Activated CD4-positive, alpha-beta T cell treated with anti-CD3 and anti-CD28 coated beads, Interleukin-2, amount 50 U/mL, for 24 hours (primary cell): ENCODE data around the gene GGA1.

Experiments
- DNase-seq, 2 donors: peaks; one replicate each; pipeline ENCODE4 v3.0.0-alpha.2; 2020; ENCODE audit warnings: low read depth in 1 of 2, low spot score in 1 of 2

GGA1 gene

DNA sequence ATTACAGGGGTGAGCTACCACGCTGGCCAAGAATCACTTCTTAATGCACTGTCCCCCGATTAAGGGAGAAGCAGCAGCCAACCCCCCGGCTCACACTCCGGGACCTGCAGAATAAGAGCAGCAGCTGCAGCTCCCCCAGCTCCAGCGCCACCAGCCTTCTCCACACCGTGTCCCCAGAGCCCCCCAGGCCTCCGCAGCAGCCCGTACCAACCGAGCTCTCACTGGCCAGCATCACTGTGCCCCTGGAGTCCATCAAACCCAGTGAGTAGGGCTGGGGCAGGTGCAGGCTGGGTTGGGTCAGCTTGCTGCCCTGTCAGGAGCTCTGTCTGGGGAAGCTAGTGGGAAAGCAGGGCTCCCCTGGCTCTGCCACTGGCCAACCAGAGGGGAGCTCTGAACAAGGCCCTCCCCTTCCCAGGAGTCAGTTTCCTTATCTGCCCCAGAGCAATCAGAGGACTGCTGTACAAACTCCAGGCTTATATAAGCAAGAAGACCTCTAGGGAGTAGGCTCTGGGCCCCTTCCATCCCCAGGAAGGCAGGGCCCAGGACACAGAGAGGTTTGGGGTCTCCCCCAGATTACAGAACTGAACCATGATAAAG, 22.3 kb downstream of the GGA1 start:
- no peak for DNase-seq

DNA sequence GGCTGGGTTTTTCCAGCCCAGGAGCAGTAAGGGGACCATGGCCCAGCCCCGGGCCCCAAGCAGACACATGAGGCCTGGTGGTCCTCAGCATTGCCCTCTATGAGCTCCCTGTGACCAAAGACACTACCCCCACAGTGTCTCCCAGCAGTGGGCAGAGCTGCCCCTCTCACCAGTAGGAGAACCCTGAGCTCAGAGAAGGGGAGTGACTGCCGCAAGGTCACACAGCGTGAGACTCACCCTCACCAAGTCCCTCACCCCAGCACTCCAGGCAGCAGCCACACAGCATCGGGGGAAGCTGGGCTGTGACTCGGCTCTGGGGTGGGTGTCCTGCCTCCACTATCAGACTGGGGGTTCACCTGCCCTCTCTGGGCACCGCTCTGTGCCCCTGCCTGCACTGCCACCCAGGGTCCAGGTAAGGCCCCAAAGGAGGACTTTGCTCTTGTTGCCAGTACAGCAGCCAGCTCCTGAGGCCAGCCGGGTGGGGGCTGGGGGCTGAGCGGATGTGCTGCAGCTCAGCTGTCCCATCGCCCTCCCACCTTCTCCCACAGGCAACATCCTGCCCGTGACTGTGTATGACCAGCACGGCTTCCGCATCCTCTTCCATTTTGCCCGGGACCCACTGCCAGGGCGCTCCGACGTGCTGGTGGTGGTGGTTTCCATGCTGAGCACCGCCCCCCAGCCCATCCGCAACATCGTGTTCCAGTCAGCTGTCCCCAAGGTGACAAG, 23.0 kb downstream of the GGA1 start:
- DNase-seq = no peak

DNA sequence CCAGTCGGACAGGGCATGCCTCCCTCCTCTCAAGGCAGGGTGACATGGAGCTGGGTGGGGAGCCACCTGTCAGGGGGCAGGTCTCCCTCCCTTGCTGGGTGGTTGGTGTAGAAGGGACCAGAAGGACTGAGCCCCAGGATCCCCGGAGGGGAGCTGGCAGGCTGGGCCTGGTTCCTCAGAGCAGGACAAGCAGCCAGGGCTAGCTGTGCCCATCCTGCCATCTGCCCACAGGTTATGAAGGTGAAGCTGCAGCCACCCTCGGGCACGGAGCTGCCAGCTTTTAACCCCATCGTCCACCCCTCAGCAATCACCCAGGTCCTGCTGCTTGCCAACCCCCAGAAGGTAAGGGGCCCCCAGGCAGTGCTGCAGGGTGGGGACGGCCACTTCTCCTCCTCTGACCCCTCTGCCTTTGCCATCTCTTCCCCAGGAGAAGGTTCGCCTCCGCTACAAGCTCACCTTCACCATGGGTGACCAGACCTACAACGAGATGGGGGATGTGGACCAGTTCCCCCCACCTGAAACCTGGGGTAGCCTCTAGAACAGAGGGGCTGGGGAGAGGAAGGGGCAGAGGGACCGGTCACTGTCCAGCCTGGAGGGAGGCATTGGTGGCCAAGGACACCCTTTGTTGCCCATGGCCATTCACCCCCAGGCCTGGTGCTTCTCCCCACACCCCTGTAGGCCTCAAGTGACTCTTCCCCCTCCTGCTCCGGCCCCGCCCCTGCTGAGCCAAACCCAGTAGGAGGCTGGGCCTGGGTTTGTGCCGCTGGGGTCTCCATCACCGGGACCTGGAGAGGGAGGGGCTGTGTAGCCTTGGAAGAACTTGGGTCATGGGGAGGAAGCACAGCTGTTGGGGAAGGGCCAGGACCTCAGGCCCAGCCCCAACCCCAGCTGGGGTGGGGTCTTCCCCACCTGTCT, 23.8 kb downstream of the GGA1 start:
- DNase-seq = no peak

DNA sequence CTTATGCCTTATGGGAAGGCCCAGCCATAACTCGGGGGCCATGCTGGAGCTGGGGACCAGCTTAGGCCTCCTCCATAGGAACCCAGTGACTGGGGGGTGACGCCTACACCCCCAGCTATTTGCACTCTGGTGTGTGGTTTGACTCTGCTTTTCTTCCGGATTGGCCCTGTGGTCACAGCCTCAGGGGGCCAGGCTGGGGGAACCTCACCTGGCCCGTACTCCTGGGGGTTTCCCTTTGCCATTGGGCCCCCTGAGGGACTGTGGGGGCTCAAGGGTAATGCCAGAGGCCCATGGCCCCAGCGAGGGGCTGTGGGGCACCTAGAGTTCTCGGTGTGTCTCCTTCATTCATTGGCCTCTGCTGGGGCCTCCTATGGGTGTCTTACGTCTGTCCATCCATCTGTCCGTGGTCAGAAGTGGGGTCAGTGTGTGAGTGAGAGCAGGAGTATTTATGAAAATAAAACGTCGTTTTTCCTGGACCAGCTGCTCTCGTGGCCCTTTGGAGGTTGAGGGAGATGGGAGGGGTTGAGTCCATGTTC, 24.5 kb downstream of the GGA1 start:
- DNase-seq = no peak

DNA sequence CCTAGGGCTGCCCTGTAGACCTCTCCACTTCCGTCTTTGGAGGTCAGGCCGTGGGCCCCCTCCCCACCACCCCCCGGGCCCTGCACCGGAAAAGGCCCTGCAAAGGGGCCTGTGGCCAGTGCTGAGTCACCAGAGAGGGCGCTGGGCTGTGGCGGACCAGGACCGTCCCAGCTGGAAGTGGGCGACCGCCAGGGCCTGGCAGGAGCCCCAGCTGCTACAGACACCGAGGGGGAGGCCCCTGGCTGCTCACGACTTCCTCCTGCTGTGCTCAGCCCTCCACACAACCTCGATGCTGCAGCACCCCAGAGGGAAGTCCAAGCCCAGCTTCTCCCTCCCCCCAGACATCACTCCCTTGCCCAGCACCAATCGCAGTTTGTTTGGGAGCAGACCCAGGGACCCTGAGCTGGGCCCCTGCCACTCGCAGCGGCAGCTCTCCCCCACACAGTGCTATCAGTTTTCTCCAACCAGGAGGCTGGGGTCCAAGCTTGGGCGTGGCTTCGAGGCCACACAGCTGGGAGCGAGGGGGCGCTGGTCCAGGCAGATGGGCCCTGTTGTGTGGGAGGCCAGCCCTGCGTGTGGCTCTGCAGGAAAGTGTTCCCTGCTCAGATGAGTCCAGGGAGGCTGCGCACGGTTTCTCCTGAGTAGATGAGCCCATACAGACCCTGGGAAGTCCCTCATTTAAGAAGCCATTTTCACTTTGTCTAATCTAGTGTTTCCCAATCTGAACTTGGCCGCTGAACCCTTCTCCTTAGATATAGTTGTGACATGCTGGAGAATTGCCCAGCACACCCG, 25.2 kb downstream of the GGA1 start:
- DNase-seq = no peak

DNA sequence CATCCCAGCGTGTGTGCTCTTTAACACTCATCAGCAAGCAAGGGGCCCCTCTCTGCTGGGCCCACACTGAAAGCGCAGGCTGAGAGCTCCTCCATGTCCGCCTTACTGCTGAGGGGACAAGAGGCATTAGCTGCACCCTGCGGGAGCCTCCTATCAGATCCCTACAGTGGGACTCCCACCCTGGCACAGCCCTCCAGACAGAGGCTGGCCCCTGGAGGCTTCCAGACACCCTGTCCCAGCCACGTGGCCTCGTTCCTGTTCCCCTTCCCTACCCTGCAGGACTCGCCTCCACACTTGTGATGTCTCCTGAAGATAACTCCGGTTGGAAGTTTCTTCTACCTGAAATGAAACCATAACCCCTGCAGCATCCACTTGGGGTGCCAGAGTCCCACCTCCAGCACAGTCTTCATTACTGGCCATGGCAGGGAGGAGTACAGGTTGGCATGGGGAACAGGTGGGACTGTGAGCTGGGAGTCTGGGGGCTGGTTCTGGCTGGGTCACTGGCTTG, 25.8 kb downstream of the GGA1 start:
- DNase-seq = no peak

DNA sequence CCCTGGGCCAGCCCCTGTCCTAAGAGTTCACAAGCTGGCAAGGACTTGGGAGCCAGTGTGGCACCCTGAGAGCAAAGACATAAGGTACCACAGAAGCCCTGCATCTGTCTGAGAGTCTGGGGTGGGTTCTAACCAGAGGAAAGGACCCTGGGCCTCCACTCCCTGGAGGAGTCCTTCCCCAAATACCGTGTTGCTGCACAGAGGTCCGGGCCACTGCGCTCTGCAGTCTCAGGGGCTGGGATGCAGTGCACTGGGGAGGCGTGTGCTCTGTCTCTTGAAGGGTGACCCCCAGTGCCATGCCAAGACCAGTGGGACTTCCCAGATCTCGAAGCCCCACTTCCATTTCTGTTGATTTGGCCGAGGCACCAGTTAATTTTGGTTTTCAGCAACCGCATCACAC, 26.5 kb downstream of the GGA1 start:
- no peak for DNase-seq

DNA sequence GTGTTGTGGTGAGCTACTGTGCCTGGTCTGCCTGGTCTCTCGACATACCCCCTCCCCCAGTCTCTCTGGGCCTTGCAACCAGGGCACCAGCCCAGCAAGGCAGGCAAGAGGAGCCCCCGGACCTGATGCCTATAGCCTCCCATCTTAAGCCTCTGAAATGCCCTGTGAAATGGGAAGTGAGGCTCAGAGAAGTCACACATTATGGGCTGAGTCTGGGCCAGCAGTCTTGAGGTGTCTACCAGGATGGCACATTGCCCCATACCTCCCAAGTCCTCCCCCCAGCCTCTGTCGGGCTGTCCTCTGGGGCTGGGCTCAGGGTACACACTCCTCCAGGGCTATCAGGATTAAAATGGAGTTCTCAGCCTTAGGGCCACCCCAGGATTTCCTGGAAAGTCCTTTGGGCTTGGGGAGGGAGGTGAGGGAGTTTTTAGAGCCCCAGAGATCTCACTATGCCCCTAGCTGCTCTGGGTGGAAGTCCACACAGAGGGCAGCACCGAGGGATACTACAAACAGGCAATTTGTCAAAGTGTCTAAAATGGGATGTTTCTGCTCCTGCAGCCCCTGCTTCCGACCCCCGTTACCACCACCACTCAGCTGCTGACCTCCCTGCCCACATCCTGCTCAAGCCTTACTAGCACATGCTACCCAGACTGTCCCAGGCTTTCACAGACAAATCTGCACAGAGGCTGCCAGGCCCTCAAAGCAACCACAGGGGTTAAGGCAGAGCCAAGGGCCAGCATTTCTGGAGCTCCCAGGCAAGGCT, 27.7 kb downstream of the GGA1 start:
- DNase-seq = no peak

DNA sequence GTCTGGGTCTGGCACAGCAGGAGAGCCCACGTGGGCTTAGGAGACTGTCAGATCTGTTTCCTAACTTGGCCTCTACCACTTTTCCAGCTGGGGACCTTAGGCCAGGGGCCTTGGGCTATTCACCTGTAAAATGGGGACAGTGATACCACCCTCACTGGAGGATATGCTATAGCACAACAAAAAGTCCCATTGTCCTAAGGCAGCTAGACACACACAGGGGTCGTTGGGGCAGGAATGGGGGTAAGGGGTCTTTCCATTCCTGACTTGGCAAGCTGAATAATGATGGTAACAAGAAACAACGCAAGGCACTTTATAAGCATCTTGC, 28.3 kb downstream of the GGA1 start:
- no peak for DNase-seq

DNA sequence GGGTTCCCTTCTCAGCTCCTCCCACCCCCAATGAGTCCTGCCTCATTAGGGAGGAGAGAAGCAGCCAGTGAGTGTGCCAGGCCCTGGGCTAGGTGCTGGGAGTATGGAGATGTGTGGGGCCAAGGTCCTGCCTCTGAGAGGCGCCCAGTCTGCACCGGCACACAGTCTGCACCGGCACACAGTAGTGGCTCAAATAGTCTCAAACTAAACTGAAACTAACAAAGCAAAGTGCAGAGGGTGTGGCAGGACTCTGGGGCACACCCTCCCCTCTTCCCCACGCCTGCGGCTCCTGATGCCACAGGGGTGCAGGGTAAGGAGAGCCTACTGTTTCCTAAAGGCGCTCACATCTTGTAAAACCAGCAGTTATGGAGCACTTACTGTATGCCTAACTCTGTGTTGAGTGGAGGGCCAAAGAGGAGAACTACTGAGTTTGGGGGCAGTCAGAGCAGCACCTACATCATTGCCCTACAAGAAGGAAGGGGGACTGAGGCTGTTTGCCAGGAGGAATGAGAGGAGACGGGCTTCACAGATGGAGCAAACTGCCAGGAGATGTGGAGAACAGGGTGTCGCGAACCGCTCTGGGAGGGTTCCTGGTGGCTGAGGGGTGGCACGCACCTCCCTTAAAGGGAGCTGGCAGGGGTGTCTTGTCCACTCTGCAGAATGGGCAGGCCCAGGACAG, 29.9 kb downstream of the GGA1 start:
- no peak for DNase-seq

DNA sequence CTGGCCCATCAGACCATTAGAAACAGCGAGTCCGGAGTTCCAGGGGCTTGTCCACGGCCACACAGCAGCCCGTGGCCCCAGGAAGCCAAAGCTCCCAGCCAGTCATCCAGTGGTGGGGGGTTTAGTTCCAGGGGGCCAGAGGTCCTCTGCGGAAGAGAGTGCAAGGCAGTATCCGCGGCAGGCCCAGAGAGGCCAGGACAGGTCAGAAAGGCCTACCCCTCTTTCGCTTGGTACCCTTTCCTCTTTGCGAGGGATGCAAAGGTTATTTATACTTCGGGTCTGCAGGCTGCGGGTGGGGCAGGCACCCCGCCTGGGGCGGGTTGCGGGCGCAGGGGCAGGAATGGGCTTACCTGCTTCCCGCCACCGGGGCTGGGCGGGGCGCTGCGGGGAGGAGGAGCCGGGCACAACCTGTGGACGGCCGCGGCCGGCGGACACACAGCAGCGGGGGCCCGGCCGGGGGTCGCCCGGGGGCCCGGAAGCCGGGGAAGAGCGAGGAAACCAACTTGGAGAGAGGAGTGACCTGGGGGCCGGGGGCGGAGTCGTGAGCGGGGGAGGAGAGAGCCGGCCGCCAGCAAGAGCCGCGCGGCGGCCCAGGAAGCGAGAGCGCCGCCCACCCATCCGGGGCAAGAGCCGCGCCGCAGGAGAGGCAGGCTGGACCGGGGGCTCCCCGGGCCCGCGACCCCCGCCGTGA, 30.6 kb downstream of the GGA1 start, which contains the start of gene SH3BP1:
SH3BP1 (plus strand) TSS at position 600 of the 691 bp plus-strand sequence. CDS start 119 bp downstream, outside the sequence.
- no peak for DNase-seq

DNA sequence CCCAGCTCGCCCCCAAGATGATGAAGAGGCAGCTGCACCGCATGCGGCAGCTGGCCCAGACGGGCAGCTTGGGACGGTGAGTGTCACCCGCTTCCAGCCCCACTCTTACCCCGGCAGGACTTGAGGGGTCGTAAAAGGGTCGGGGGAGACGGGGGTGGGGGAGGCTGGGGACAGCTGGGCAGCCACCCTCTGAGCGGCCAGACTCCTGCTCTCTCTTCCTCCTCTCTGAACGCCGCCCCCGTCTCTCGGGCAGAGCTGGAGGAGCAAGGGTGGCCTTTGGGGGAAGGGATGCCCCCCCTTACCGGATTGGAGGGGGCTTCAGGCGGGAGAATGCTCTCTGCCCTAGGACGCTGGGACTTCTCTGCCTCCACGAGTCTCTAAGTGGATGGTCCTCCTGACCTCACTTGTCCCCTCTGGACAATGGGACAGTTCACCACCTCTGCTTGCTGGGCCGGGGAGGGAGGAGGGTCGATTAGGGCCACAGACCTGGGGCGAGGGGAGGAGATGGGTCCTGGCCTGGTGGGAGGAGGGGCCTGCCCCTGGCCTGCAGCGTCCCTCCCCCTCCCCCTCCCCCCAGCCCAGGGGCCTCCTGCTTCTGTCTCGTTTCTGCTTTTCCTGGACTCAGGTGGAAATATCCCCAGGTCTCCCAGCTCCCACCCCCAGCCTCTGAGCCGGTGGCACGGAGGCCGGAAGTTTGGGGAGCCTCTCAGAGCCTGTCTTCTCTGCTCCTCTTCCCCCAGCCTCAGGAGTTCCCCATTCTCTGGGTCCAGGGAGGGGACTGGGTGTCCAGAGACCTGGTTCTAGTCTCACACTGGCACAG, 31.3 kb downstream of the GGA1 start:
- DNase-seq = no peak

DNA sequence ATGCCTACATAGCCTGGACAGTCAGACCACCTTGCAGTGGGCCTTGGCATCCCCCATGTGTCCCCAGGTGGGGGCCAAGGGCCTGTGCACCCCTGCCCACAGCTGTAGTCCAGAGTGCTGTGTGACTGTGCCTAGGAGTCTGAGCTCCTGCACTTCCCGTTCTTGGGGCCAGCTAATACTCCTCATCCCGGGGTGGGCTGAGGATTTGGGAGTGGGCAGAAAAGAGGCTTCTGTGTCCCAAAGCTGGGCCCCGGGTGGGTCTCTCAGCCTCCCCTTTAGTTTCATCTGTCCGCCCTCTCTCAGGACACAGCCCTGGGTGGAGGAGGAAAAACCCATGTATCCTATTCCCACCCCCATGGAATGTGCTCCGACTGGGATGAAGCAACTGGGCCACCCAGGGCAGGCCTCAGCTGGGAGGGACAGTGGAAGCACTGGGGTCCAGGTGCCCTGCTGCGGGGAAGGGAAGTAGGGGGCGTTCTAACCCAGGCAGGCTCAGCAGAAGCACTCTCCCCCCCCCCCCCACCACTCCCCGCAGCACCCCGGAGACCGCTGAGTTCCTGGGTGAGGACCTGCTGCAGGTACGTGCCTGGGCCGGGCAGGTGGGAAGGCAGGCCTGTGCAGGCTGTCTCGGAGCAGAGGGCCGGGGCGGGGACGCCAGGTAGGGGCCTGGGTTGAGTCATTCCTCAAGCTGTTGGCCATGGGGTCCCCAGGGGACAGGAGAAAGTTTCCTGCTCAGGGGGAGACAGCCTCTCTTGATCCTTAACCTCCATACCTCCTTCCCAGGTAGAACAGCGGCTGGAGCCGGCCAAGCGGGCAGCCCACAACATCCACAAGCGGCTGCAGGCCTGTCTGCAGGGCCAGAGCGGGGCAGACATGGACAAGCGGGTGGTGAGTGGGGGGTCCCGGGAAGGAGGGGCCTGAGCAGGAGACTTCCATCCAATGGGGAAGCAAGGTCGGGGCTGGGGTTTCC, 32.2 kb downstream of the GGA1 start:
- no peak for DNase-seq

DNA sequence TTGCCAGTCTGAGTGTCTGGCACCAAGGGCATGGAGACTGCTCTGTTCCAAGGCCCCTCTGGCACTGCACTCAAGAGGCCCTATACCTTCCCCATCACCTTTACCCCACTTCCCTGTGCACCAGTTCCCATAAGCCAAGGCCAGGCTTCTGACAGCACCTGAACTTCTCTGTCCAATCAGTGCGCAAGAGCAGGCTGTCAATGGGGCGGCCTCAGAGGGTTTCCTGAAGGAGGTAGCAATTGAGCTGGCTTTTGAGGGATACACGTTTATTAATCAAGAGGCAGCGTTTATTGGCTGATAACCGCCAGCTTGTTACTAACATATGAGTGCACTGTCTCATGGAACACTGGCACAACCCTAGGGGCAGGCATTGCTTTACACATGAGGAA, 32.9 kb downstream of the GGA1 start:
- DNase-seq = no peak

DNA sequence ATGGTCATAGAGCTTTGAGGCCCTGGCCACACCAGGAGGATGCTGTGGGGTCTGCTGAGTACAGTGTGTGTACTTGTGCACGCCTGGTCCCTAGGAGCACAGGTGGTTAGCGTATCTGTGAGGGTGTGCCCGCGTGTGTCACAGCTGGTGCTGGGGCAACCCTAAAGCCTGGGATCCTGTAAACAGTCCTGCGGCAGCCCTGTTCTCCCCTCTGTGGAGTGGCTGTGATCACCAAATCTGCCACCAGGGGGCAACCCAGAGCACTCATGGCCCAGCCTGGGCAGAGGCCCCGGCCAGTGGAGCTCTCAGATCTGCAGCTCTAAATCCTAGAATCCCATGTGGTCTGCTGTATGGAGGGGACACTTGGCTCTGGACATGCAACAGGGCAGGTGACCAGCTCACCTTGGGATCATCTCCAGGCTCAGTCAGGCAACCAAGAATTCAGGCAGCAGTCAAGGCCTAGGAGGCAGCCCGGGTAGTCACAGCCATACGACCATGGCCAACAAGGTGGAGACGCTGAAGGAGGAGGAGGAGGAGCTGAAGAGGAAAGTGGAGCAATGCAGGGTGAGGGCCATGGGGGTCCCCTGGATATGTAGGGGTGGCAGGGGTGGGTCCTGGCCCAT, 34.7 kb downstream of the GGA1 start:
- DNase-seq = peak; percentile 82 to 83

DNA sequence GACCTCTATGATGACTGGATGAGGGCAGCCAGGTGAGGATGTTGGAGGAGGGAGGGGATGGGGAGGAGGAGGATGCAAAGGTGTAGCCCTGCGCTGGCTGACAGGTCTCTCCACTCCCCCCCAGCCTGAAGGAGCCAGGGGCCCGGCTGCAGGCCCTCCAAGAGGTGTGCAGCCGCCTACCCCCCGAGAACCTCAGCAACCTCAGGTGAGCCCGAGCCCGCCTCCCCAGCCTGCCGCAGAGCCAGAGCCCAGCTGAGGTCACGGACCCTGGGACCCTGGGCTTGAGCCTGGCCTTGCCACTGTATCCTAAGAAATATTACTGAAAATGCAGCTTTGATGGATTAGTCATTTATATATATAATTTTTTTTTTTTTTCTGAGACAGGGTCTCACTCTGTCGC, 38.7 kb downstream of the GGA1 start:
- no peak for DNase-seq
